Psoas muscle (tissue), 8 donors: Measurements from ENCODE around the gene FKRP. TPM values are rescaled to one million over a fixed set of nuclear protein-coding genes. Genes with fewer than 3 reads are reported as not detected.
A peak's percentile ranks its signal among the peaks of the same experiment; 100 is the strongest.

Source experiments
- ATAC-seq, 4 donors: fragments of 200-7000 bp; cut with Tn5 transposase; one replicate each; pipeline ENCODE4 v1.9.1; 2020; ENCODE audit warnings: moderate library complexity in 3 of 4, mild to moderate bottlenecking in 2 of 4
- DNase-seq, 2 donors: peaks; one replicate each; pipeline ENCODE4 v3.0.0-alpha.2; 2020
- H3K27ac ChIP-seq: fragments of 200-600 bp; one replicate; pipeline ENCODE4 v1.8.0; 2022
- H3K27me3 ChIP-seq, 3 donors: fragments of 200-600 bp in 1 of 3; one replicate each; pipeline versions ENCODE4 v1.6.1 to v1.8.0; 2013 to 2022; ENCODE audit warnings: low read length in 2 of 3, mild to moderate bottlenecking in 2 of 3, moderate library complexity in 1 of 3; ENCODE audit not compliant: insufficient read depth in 3 of 3
- H3K36me3 ChIP-seq, 2 donors: fragments of 200-600 bp in 1 of 2; one replicate each; pipeline versions ENCODE4 v1.6.1 to v1.8.0; 2013 to 2022; ENCODE audit warnings: low read depth in 1 of 2, mild to moderate bottlenecking in 1 of 2, moderate library complexity in 1 of 2; ENCODE audit not compliant: insufficient read depth in 1 of 2
- H3K4me1 ChIP-seq: fragments of 200-600 bp; one replicate; pipeline ENCODE4 v1.8.0; 2022
- H3K4me3 ChIP-seq: fragments of 200-600 bp; one replicate; pipeline ENCODE4 v1.8.0; 2022; ENCODE audit warnings: mild to moderate bottlenecking
- H3K9me3 ChIP-seq: fragments of 200-600 bp; one replicate; pipeline ENCODE4 v1.8.0; 2022
- CTCF ChIP-seq: fragments of 200-600 bp; IDR thresholded peaks from one replicate; pipeline ENCODE4 v1.8.0; 2022; ENCODE audit warnings: antibody characterized with exemption
- WGBS, 3 donors: extraction: QIAGEN DNeasy Blood & Tissue Kit; methylation state at CpG; one replicate each; pipeline versions ENCODE4 v1.1.6 to v1.1.7; 2013; 5-methylcytosine and 5-hydroxymethylcytosine counted together
- intact Hi-C, 2 donors: fragments of 100-400 bp; cut with DNase I; formaldehyde crosslinking; loops; one replicate each; pipeline versions ENCODE4 v1.11.0 to v1.14.2; 2022
- polyA plus RNA-seq, 3 donors: library from polyadenylated mRNA; stranded (reverse); fragments of 200-250 nt; gene quantifications; one replicate each; pipeline ENCODE4 v1.2.3, GENCODE V29; 2013
- total RNA-seq, 4 donors: library from RNA; stranded (reverse); fragmentation: NEBNext Ultra II Directional in 2 of 4; extraction: Animal tissue kit (Norgen Biotek cat#: 25700) in 2 of 4; gene quantifications; one replicate each; pipeline versions ENCODE4 v1.2.1 to v1.2.4, GENCODE V29; 2021 to 2023
- donor health status: healthy with polysubstance abuse.
- donor health status: DM: no; HTN: no; CAD: no; lungs with moderate emphysema.
- donor health status: Bipolar disorder and iron deficiency.
- donor health status: healthy.
- donor health status: DM: yes; HTN: yes; CAD: no.
- donor health status: DM: no; HTN: no; CAD: no.
- donor health status: DM: no; HTN: no; CAD: no.
- donor health status: DM: yes; HTN: yes; CAD: no.

FKRP gene
- total and polyA plus RNA-seq, 7 donors = 11.6 to 24.5 (median 15.0) TPM

GRCh38 chr19:46722004-46722380 lies 23.9 kb upstream of the FKRP start:
- Histone ChIP-seq H3K4me3 (no peak overlapping the region), H3K9me3 (no peaks in the 10 kb centered on the region), H3K4me1 (no peaks in the 10 kb centered on the region), H3K36me3 (peaks cover 13 to 83% of the 10 kb centered on the region in 2 donors), H3K27ac (no peak overlapping the region), H3K27me3 (no peaks in the 10 kb centered on the region)
- no peak for ATAC-seq
- no peak for DNase-seq
- 81 to 85% (median 84%) methylated on average over 17 of the region's 17 CpGs for WGBS, 3 donors
- TF ChIP-seq CTCF = no peak
- intact Hi-C loops = no loop called here

- peaks cover 13 to 88% of the 10 kb centered on the region in 2 donors for H3K36me3 ChIP-seq
- H3K27ac ChIP-seq = no peak overlapping the region
- H3K9me3 ChIP-seq = no peaks in the 10 kb centered on the region
- H3K27me3 ChIP-seq = no peaks in the 10 kb centered on the region
- 78 to 85% (median 82%) methylated on average over 22 to 25 of the region's 25 CpGs for WGBS, 3 donors
- TF ChIP-seq CTCF = no peak
- no peak overlapping the region for H3K4me3 ChIP-seq
- no peak for ATAC-seq
- peak in 1 of 2 donors; percentile 42 for DNase-seq
- intact Hi-C loops = no loop called here
- H3K4me1 ChIP-seq = no peaks in the 10 kb centered on the region
Measured at GRCh38 chr19:46722421-46723022, 23.3 kb upstream of the FKRP start.

GRCh38 chr19:46723023-46723461 lies 22.8 kb upstream of the FKRP start:
- peaks cover 13 to 93% of the 10 kb centered on the region in 2 donors for H3K36me3 ChIP-seq
- H3K27ac ChIP-seq = no peak overlapping the region
- WGBS, 3 donors = 59 to 75% (median 64%) methylated on average over 15 to 16 of the region's 16 CpGs
- no peak for TF ChIP-seq CTCF
- no peak overlapping the region for H3K4me3 ChIP-seq
- DNase-seq = no peak
- ATAC-seq = no peak
- intact Hi-C loops = no loop called here
- H3K4me1 ChIP-seq = no peaks in the 10 kb centered on the region
- H3K9me3 ChIP-seq = no peaks in the 10 kb centered on the region
- no peaks in the 10 kb centered on the region for H3K27me3 ChIP-seq

- TF ChIP-seq CTCF = no peak
- H3K36me3 ChIP-seq = peaks cover 13 to 97% of the 10 kb centered on the region in 2 donors
- no peak overlapping the region for H3K27ac ChIP-seq
- no peaks in the 10 kb centered on the region for H3K27me3 ChIP-seq
- H3K9me3 ChIP-seq = no peaks in the 10 kb centered on the region
- intact Hi-C loops = no loop called here
- no peaks in the 10 kb centered on the region for H3K4me1 ChIP-seq
- DNase-seq (no peak), ATAC-seq (no peak)
- 83 to 92% (median 84%) methylated on average over 6 of the region's 6 CpGs for WGBS, 3 donors
- no peak overlapping the region for H3K4me3 ChIP-seq
Measured at GRCh38 chr19:46723471-46723870, 22.4 kb upstream of the FKRP start.

- intact Hi-C loops = no loop called here
- 77 to 90% (median 81%) methylated on average over 19 to 20 of the region's 20 CpGs for WGBS, 3 donors
- no peak overlapping the region for H3K4me3 ChIP-seq
- H3K4me1 ChIP-seq = no peaks in the 10 kb centered on the region
- DNase-seq = peak in 1 of 2 donors; percentile 47
- TF ChIP-seq CTCF = no peak
- H3K36me3 ChIP-seq = peaks cover 13 to 100% of the 10 kb centered on the region in 2 donors
- ATAC-seq = no peak
- no peak overlapping the region for H3K27ac ChIP-seq
- no peaks in the 10 kb centered on the region for H3K27me3 ChIP-seq
- H3K9me3 ChIP-seq = no peaks in the 10 kb centered on the region
Measured at GRCh38 chr19:46724468-46724867, 21.4 kb upstream of the FKRP start.
